ENCODE results near the gene MBD5. TPM values are rescaled to one million over a fixed set of nuclear protein-coding genes. Genes with fewer than 3 reads are reported as not detected.
"Not testable (repeated sequence)": the region's sequence is repeated elsewhere in the genome, so short reads cannot be mapped to it uniquely, and the experiment has no call there.

The MBD5 gene
- total and polyA plus RNA-seq, 3 donors from 2014 or later, result 29.0 to 60.3 (median 55.4) TPM

DNA sequence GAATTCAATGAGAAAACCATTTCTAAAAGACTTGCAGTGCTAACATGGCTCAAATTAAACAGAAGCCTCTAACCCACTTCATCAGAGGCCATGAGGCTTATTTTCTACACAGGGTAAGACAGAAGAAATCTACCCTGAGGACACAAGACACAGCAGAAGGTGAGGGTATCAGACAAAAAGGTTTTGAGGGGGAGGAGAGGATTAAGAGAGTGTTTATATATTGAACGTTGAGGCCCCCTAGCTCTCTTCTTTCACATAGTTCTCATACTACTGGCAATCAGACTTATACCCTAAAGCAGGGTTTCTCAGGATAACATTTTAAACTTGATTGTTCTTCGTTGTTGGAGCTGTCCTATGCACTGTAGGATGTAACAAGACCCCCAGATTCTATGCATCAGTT lies 21.8 kb upstream of the MBD5 start:
- Histone ChIP-seq H3K36me3 (ENCODE audit: low read depth, missing control alignments) (no peaks in the 10 kb centered on the region), H3K9me3 (no peaks in the 10 kb centered on the region), H3K4me1 (no peaks in the 10 kb centered on the region), H3K27me3 (no peaks in the 10 kb centered on the region), H3K4me3 (no peak overlapping the region), H3K27ac (no peak overlapping the region)
- intact Hi-C loops (cut with DNase I; ENCODE audit: low total_unique reads), result no loop called here
- DNase-seq, result no peak
- 53 to 60% methylated on average over 2 of the region's 2 CpGs for WGBS, 2 donors
- TF ChIP-seq, protein P1, sequence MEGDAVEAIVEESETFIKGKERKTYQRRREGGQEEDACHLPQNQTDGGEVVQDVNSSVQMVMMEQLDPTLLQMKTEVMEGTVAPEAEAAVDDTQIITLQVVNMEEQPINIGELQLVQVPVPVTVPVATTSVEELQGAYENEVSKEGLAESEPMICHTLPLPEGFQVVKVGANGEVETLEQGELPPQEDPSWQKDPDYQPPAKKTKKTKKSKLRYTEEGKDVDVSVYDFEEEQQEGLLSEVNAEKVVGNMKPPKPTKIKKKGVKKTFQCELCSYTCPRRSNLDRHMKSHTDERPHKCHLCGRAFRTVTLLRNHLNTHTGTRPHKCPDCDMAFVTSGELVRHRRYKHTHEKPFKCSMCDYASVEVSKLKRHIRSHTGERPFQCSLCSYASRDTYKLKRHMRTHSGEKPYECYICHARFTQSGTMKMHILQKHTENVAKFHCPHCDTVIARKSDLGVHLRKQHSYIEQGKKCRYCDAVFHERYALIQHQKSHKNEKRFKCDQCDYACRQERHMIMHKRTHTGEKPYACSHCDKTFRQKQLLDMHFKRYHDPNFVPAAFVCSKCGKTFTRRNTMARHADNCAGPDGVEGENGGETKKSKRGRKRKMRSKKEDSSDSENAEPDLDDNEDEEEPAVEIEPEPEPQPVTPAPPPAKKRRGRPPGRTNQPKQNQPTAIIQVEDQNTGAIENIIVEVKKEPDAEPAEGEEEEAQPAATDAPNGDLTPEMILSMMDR (IDR thresholded peaks at IDR 0.05), result no peak
- no peak for TF ChIP-seq POLR2A (IDR thresholded peaks at IDR 0.05)

DNA sequence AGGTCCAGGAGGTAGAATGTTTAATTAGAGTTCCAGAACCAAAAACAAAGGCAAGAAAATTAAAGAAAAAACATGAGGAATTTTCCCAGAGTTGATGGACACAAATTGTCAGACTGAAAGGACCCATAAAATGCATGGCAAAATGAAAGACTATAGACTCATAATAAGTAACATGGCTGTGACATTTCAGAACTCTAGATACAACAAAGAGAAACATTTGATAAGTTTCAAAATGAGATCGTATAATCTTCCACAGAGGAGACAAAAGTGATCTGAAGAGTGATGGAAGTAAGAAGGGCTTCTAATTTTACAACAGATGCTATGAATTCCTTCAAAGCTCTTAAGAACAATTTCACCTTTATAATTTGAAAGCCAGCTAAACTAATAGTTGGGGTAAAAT lies 20.8 kb upstream of the MBD5 start:
- Histone ChIP-seq H3K27ac (no peak overlapping the region), H3K9me3 (no peaks in the 10 kb centered on the region), H3K36me3 (ENCODE audit: low read depth, missing control alignments) (no peaks in the 10 kb centered on the region), H3K4me1 (no peaks in the 10 kb centered on the region), H3K4me3 (no peak overlapping the region), H3K27me3 (no peaks in the 10 kb centered on the region)
- WGBS, 2 donors, result 74 to 76% methylated on average over 1 of the region's 1 CpG
- DNase-seq, result no peak
- intact Hi-C loops (cut with DNase I; ENCODE audit: low total_unique reads), result no loop called here
- no peak for TF ChIP-seq POLR2A (IDR thresholded peaks at IDR 0.05)
- TF ChIP-seq, protein P1 (IDR thresholded peaks at IDR 0.05), result no peak

DNA sequence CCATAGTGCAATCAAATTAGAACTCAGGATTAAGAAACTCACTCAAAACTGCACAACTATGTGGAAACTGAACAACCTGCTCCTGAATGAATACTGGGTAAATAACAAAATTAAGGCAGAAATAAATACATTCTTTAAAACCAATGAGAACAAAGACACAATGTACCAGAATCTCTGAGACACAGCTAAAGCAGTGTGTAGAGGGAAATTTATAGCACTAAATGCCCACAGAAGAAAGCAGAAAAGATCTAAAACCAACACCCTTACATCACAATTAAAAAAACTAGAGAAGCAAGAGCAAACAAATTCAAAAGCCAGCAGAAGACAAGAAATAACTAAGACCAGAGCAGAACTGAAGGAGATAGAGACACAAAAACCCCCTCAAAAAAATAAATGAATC lies 18.5 kb upstream of the MBD5 start:
- H3K9me3 ChIP-seq; H3K4me1 ChIP-seq; H3K27ac ChIP-seq; H3K36me3 ChIP-seq (ENCODE audit: low read depth, missing control alignments); H3K4me3 ChIP-seq; DNase-seq; intact Hi-C loops (cut with DNase I; ENCODE audit: low total_unique reads); H3K27me3 ChIP-seq: not testable (repeated sequence)

DNA sequence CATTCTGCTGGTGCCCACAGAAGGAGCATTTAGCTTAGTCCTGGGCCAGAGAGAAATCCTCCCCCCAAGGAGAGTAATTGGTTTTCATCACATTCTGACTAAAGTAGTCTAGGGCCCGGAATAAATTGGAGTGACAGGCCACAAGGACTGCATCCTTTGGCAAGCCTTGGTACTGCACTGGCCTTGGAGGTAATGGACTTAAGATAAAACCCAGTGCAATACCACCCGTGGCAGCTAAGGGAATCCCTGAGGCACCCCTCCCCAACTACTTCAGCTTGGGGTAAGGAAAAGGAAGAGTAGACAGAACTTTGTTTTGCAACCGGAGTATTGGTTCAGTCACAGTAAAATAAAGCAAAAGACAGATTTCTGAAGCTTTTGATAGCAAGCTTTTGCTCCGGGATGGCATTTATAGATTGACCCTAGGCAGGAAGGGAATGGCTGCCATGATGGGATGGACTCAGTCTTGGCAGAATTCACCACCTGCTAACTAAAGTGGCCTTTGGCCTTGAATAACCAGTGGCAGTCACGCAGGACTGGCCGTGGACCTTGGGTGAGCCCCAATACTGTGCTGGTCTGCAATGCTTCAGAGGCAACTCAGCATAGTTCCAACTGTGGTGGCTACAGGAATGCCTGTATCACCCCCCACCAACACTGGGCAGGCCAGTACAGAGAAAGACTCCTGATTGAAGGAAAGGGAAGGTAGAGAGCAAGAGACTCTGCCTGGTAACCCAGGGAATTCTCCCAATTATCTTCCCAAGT lies 14.5 kb upstream of the MBD5 start:
- intact Hi-C loops (cut with DNase I; ENCODE audit: low total_unique reads), result no loop called here
- Histone ChIP-seq H3K9me3 (no peaks in the 10 kb centered on the region), H3K27ac (no peak overlapping the region), H3K4me1 (no peaks in the 10 kb centered on the region), H3K27me3 (no peaks in the 10 kb centered on the region), H3K4me3 (no peak overlapping the region), H3K36me3 (ENCODE audit: low read depth, missing control alignments) (no peaks in the 10 kb centered on the region)
- 76 to 84% methylated on average over 5 to 6 of the region's 6 CpGs for WGBS, 2 donors
- TF ChIP-seq, protein P1 (IDR thresholded peaks at IDR 0.05), result no peak
- no peak for TF ChIP-seq POLR2A (IDR thresholded peaks at IDR 0.05)
- no peak for DNase-seq

DNA sequence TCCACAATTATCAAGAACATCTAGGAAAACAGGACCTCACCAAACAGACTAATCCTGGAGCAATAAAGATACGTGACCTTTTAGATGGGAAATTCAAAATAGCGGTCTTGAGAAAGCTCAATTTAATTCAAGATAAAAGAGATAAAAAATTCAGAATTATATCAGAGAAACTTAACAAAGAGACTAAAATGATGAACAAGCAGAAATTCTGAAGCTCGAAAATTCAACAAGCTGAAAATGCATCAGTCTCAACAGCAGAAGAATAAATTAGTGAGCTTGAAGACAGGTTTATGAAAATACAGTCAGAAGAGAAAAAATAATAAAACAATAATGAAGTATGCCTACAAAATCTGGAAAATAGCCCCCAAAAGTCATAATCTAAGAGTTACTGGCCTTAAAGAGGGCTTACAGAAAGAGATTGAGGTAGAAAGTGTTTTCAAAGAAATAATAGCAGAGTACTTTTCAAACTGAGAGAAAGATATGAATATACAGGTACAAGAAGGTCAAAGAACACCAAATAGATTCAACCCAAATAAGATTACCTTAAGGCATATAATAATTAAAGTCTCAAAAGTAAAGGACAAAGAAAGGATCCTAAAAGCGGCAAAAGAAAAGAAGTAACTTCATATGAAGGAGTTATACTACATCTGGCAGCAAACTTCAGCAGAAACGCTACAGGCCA lies 13.5 kb upstream of the MBD5 start:
- Histone ChIP-seq H3K9me3 (no peaks in the 10 kb centered on the region), H3K4me3 (no peak overlapping the region), H3K36me3 (ENCODE audit: low read depth, missing control alignments) (no peaks in the 10 kb centered on the region), H3K27ac (no peak overlapping the region), H3K27me3 (no peaks in the 10 kb centered on the region), H3K4me1 (no peaks in the 10 kb centered on the region)
- DNase-seq, result no peak
- 95 to 96% methylated on average over 5 of the region's 5 CpGs for WGBS, 2 donors
- no peak for TF ChIP-seq POLR2A (IDR thresholded peaks at IDR 0.05)
- TF ChIP-seq, protein P1 (IDR thresholded peaks at IDR 0.05), result no peak
- intact Hi-C loops (cut with DNase I; ENCODE audit: low total_unique reads), result no loop called here

DNA sequence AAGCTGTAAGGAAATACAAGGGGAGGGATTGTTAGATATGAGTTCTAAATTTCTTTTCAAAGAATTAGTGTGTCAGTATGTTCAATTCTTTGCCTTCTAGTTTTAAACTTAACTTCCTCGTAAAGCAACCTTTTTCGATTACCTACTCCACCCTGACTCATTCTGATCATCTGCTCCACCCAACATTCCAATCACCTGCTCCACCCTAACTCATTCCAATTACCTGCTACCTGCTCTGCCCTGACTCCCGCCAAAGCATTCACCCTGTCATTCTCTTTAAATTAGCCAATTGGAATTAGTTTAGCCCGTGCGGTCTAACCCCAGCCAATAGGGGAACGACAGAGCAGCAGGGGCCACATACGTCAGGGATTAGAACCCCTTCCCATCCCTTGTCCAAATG lies 12.5 kb upstream of the MBD5 start:
- WGBS, 2 donors, result 96% methylated on average over 7 of the region's 7 CpGs
- H3K27ac ChIP-seq; H3K36me3 ChIP-seq (ENCODE audit: low read depth, missing control alignments): not testable (repeated sequence)

More for the DNA sequence above, 12.5 kb upstream of the MBD5 start:
- intact Hi-C loops (cut with DNase I; ENCODE audit: low total_unique reads); H3K27me3 ChIP-seq; DNase-seq; H3K4me1 ChIP-seq; H3K9me3 ChIP-seq; H3K4me3 ChIP-seq: not testable (repeated sequence)
